ENCODE data around the gene IER5L.

DNA sequence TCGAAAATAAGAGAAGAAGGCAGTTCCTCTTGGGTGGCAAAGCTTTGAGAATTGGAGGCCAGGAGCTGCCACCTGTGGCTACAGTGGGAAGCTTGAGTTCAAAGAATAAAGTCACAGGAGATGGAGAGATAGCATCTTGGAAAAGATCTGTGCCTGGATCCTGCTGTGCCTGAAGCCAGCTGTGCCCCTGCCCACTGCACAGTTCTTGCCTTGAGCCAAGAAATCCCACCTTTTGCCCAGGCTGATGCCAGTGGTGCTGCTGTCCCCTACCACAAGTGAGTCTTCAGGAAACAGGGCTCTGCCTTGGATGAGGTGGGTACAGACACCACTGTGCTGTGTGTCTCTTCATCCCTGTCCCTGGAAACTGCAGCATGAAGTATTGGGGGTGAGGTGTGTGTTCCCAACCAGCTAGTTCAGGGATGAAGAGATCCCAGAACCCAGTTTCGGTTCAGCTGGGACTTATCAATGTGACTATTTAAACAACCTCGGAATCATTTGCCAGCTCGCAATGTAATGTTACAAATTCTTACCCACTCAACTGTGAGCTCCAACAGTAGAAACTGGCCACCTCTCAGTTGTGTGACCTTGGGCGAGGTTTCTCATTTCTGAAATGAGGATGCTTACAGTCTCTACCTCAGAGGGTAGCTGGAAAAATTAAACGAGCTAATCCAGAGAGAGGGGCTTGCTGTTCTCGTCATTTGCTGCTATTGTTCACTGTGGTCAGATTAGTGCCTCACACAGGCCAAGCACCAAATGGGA, 5.9 kb downstream of the IER5L start:
- TF ChIP-seq CTCF (IDR thresholded peaks at IDR 0.05) = no peak
- no peak for TF ChIP-seq ZFX (IDR thresholded peaks at IDR 0.05; ENCODE audit: borderline replicate concordance)

All from 22Rv1 (cell line).